GM06990 (cell line): ENCODE data around the gene POU4F3.

Source experiments
- DNase-seq: peaks from one replicate; pipeline ENCODE4 v3.0.0-alpha.2; 2011; ENCODE audit not compliant: insufficient read length; ENCODE audit errors: extremely low read depth
- H3K27me3 ChIP-seq: replicated peaks from 2 replicates; pipeline ENCODE4 v1.6.0; 2011; ENCODE audit warnings: low read length; ENCODE audit not compliant: control insufficient read depth, insufficient read depth
- H3K36me3 ChIP-seq: 2 replicates; pipeline ENCODE4 v1.5.1; 2011; ENCODE audit warnings: low read length; ENCODE audit not compliant: control insufficient read depth, insufficient read depth
- H3K4me3 ChIP-seq: replicated peaks from 2 replicates; pipeline ENCODE4 v1.5.1; 2011; ENCODE audit warnings: low read depth, mild to moderate bottlenecking, control low read depth, low read length
- CTCF ChIP-seq: IDR thresholded peaks from 2 replicates; pipeline ENCODE4 v1.5.1; 2011; ENCODE audit warnings: low read length, control low read depth, mild to moderate bottlenecking, inconsistent platforms; ENCODE audit not compliant: insufficient read depth, poor library complexity, severe bottlenecking

POU4F3 gene

GRCh38 chr5:146336197-146336596, 2.4 kb upstream of the POU4F3 start:
- Histone ChIP-seq H3K36me3 (no peaks in the 10 kb centered on the region), H3K27me3 (peaks cover 2% of the 10 kb centered on the region; the same call in 1 of the 2 replicates), H3K4me3 (no peak overlapping the region)
- TF ChIP-seq CTCF = no peak
- no peak for DNase-seq

- H3K27me3 ChIP-seq = peaks cover 6% of the 10 kb centered on the region
- no peak overlapping the region for H3K4me3 ChIP-seq
- DNase-seq = no peak
- TF ChIP-seq CTCF = no peak
- no peaks in the 10 kb centered on the region for H3K36me3 ChIP-seq
Observed at GRCh38 chr5:146337264-146337904, 1.3 kb upstream of the POU4F3 start.

GRCh38 chr5:146337928-146338327, 711 bp upstream of the POU4F3 start:
- H3K36me3 ChIP-seq = no peaks in the 10 kb centered on the region
- no peak overlapping the region for H3K4me3 ChIP-seq
- H3K27me3 ChIP-seq = peaks cover 6% of the 10 kb centered on the region
- no peak for TF ChIP-seq CTCF
- no peak for DNase-seq

GRCh38 chr5:146339715-146340259, 1.1 kb downstream of the POU4F3 start:
- no peak for DNase-seq
- Histone ChIP-seq H3K36me3 (no peaks in the 10 kb centered on the region), H3K27me3 (peaks cover 7% of the 10 kb centered on the region), H3K4me3 (no peak overlapping the region)
- no peak for TF ChIP-seq CTCF

- no peaks in the 10 kb centered on the region for H3K36me3 ChIP-seq
- TF ChIP-seq CTCF = no peak
- H3K4me3 ChIP-seq = no peak overlapping the region
- DNase-seq = no peak
- H3K27me3 ChIP-seq = peaks cover 7% of the 10 kb centered on the region
Observed at GRCh38 chr5:146340260-146341081, 1.8 kb downstream of the POU4F3 start.
